Activated CD4-positive, CD25-positive, alpha-beta regulatory T cell treated with anti-CD3 and anti-CD28 coated beads, Interleukin-2, amount 50 U/mL, for 72 hours (primary cell): Measurements from ENCODE around the gene DPAGT1.

Experiments used
- DNase-seq: peaks from one replicate; pipeline ENCODE4 v3.0.0; 2021

Gene DPAGT1

DNA sequence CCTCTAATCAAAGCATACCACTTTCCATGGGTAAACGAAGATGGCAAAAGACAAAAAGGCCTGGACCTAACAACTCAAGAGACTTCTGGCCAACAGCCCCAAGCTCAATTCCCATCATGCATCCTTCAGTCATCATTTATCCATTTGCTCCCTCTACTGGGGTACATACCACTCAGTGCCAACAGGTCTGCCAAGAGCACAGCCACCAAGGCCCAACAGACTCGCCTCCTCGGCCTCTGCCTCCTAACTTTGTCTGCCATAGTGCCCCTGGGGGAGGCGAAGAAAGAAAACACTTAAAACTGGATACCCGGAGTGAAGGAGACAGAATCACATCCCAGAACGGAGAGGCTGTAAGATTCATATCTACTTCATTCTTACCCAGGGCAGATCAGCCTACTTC lies 45.8 kb downstream of the DPAGT1 start:
- DNase-seq, result no peak

DNA sequence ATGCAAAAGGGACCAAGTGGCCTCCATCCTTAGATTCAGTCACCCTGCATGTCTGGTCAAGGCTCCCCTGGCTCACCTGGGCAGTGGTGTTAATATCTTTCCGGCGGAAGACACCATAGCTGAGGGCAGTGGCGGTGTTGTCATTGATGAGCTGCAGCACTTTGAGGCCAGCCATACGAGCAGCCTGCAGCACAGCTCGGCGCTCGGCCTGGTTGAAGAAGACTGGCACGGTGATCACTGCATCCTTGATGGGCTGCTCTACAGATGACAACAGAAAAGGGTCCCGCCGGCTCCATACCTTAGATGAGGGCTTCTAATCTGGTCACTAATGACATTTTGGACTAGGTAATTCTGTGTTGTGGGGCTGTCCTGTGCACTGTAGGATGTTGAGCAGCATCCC lies 47.2 kb downstream of the DPAGT1 start:
- no peak for DNase-seq

DNA sequence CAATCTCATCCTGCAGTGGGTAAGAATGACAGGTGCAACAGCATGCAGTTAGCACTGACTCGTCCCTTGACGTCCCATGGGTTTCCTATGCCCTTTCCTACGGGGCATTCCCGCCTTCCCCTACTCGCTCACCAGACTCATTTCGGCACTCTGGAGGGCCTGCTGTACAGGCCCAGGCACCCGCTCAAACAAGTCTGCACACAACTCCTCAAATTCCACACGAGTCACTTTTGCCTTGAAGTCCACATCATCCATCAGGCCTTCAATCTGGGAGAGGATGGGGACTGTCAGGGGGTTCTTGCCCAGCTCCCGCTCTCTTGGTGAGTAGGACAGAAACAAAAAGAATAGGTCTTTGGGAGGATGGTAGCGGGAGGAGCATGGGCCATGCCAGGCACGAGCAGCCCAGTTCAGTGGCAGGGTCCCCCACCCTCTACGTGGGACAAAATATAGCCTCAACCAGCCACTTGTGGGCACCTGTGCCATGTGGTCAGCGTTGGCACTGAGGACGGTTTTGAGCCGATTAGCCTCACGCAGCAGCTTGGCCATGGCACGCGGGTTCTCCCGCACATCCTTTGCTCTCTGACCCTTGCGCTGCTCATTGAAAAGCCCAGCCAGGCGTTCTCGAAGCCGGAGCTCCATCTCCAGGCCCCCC lies 49.4 kb downstream of the DPAGT1 start:
- no peak for DNase-seq

DNA sequence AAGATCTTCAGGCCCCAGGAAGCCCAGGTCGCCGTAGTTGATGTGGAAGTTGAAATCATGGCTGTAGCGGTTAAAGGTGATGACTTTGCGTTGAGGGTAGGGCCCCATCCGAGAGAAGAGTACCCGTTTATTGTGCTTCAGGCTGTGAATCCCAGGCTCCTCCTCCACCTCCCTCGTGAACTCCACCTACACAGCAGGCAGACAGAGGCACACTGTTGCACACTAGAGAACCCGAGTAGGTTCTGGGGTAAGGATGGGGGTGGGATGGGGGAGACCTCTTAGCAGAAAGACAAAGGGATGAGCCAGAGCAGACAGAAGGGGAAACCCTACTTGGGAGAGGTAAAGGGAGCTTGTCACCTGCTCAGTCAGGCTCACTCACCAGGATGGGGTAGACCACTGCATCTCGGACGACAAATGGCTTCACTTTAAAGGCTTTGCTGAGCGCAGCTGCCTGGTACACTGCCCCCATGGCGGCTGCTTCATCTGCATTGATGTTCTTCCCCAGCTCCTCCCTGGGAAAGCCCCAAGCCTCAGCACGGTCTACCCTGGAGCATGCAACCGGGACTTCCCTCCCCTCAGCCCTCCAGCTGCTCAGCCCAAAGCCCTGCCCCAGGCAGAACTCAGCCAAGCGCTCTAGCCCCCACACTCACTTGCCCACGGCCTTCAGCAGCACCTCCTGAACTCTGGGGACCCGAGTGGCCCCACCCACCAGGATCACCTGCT lies 50.1 kb downstream of the DPAGT1 start:
- DNase-seq, result no peak

DNA sequence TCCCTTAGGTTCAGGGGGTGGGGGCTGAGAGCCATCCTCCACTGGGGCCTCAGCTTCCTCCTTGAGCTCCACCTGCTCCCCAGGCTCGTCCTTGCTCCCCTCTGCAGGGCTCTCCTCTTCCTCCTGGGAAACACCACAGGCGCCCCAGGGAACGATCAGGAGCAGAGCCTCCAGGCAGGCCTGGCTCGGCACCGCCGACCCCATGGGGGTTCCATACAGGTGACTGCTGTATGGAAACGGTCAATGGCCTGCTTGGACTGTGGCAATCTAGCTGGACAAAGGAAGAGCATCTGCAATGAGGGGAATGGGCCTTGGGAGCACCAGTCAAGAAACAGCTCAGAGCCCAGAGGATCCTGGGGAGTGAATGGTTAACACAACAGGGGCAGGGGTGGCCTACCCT lies 52.6 kb downstream of the DPAGT1 start:
- DNase-seq, result no peak

DNA sequence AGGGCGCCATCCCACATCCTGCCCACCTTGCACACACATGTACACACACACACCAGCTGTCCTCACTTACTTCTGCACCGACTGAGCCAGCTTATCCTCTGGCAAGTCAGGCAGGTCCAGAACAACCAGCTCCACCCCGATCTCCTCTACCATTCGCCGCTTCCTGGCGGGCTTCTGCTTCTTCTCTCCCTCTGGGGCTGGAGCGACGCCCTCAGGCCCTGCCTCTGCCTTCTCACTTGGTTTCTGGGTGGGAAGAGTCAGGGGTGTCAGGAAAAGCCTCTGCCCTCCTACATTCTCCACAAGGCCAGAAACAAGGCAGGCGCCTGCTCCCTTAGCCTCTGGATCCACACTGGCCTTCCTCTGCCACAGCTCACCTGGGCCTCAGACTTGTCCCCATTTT lies 53.0 kb downstream of the DPAGT1 start:
- DNase-seq, result no peak

DNA sequence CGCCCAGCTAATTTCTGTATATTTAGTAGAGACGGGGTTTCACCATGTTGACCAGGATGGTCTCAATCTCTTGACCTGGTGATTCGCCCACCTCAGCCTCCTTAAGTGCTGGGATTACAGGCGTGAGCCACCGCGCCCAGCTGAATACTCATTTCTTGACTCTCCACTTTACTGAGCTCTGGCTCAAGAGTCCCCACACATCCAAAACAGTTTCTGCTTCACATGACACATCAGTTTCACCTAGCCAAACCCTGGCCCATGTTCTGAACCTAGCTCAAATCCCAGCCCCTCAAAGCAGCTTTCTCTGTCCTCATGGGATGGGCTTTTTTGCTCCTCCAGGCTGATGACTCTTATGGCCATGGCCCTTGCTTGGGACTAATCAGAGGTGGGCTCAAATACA lies 54.4 kb downstream of the DPAGT1 start:
- DNase-seq, result no peak
